OCI-LY3 (cell line): ENCODE measurements around the gene HDAC4.

Experiments used
- H2AFZ ChIP-seq: fragments of 200-600, 300-600 bp; shearing (Covaris generic); 2 replicates; pipeline ENCODE4 v1.6.0; 2014; ENCODE audit warnings: antibody characterized with exemption, low read depth, low read length
- H3K27ac ChIP-seq: fragments of 200-600, 300-600 bp; sonication (generic); 2 replicates; pipeline ENCODE4 v1.5.1; 2014; ENCODE audit warnings: mild to moderate bottlenecking, low read length, moderate library complexity, mixed read lengths
- H3K27me3 ChIP-seq: fragments of 200-600, 300-600 bp; sonication (generic); 2 replicates; pipeline ENCODE4 v1.6.1; 2014; ENCODE audit warnings: low read depth, low read length, mixed read lengths
- H3K36me3 ChIP-seq: fragments of 200-600, 300-600 bp; sonication (generic); replicated peaks from 2 replicates; pipeline ENCODE3; 2014; ENCODE audit warnings: low read depth, low read length, mixed read lengths
- H3K4me1 ChIP-seq: fragments of 300-600, 200-600 bp; sonication (generic); 2 replicates; pipeline ENCODE4 v1.6.1; 2014; ENCODE audit warnings: low read length, mixed read lengths
- H3K4me2 ChIP-seq: fragments of 200-600, 300-600 bp; sonication (generic); 2 replicates; pipeline ENCODE4 v1.6.1; 2014; ENCODE audit warnings: low read length, mixed read lengths
- H3K4me3 ChIP-seq: fragments of 300-600, 200-600 bp; sonication (generic); 2 replicates; pipeline ENCODE4 v1.5.1; 2014; ENCODE audit warnings: antibody characterized with exemption, mild to moderate bottlenecking, low read length, moderate library complexity
- H3K79me2 ChIP-seq: fragments of 300-600, 200-600 bp; shearing (Covaris generic); 2 replicates; pipeline ENCODE4 v1.6.1; 2014; ENCODE audit warnings: mild to moderate bottlenecking, low read length, mixed read lengths
- H3K9ac ChIP-seq: fragments of 300-600, 200-600 bp; shearing (Covaris generic); 2 replicates; pipeline ENCODE4 v1.6.0; 2014; ENCODE audit warnings: mild to moderate bottlenecking, low read length, moderate library complexity
- H3K9me3 ChIP-seq: fragments of 200-600, 300-600 bp; shearing (Covaris generic); 2 replicates; pipeline ENCODE4 v1.6.1; 2014; ENCODE audit warnings: low read length, mixed read lengths; ENCODE audit not compliant: insufficient read depth
- H4K20me1 ChIP-seq: fragments of 200-600, 300-600 bp; sonication (generic); 2 replicates; pipeline ENCODE4 v1.6.1; 2016; ENCODE audit warnings: low read length, mixed read lengths; ENCODE audit not compliant: insufficient read depth
- CTCF ChIP-seq: fragments of 200-600, 300-600 bp; sonication (generic); IDR thresholded peaks from 2 replicates; pipeline ENCODE4 v1.5.1; 2014; ENCODE audit warnings: antibody characterized with exemption, low read length, low read depth
- EZH2phosphoT487 ChIP-seq: fragments of 200-600 bp; shearing (Covaris generic); IDR thresholded peaks from 2 replicates; pipeline ENCODE4 v1.6.1; 2018; ENCODE audit warnings: antibody characterized with exemption, mixed run types, low read depth

The HDAC4 gene

GRCh38 chr2:239229545-239230279 is 171.1 kb downstream of the HDAC4 start:
- H3K79me2 ChIP-seq, result no peaks in the 10 kb centered on the region

DNA sequence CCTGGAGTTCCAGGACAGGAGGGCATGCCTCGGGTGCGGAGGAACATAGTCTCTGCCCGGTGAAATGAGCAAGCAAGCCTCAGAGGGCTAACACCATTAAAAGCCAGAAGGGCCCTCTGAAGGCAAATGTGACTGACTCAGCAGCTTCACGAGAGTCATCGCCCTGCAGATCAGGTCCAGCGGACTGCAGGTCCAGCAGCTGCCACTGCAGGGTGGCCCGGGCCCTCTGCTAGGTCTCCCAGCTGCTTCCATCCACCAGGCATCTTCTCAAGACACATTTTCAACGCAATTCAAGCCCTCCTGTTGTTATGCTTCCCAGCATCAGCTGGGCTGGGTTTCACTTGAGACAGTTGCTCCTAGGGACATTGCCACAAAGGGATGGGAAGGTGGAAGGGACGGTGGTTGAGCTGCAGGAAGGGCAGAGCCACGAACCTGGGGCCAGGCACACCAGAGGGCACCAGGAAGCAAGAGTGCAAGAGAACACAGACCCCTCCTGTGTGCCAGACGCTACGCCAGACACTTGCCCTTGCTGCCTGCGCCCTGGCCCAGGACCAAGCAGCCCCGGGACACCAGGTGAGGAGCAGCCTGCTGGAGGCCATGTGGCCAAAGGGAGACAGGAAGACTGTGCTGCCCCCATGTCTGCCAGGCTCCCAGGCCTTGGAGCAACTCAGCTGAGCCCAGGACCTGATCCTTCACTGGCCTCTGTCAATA is 173.0 kb downstream of the HDAC4 start:
- Histone ChIP-seq H4K20me1 (no peaks in the 10 kb centered on the region), H3K79me2 (no peaks in the 10 kb centered on the region), H3K9ac (no peak overlapping the region), H3K27ac (no peak overlapping the region), H3K4me1 (no peaks in the 10 kb centered on the region), H3K36me3 (no peaks in the 10 kb centered on the region), H3K27me3 (no peaks in the 10 kb centered on the region), H3K4me3 (no peak overlapping the region), H3K4me2 (no peak overlapping the region), H2AFZ (no peak overlapping the region), H3K9me3 (no peaks in the 10 kb centered on the region)
- TF ChIP-seq EZH2phosphoT487 (no peak), CTCF (no peak)

More at GRCh38 chr2:239229545-239230279, 171.1 kb downstream of the HDAC4 start:
- Histone ChIP-seq H3K27ac (no peak overlapping the region), H3K27me3 (no peaks in the 10 kb centered on the region), H3K9me3 (no peaks in the 10 kb centered on the region), H3K9ac (no peak overlapping the region), H3K36me3 (no peaks in the 10 kb centered on the region), H3K4me1 (no peaks in the 10 kb centered on the region), H4K20me1 (no peaks in the 10 kb centered on the region), H2AFZ (no peak overlapping the region), H3K4me2 (no peak overlapping the region), H3K4me3 (no peak overlapping the region)
- TF ChIP-seq EZH2phosphoT487 (no peak), CTCF (no peak)

GRCh38 chr2:239226677-239227581 is 173.9 kb downstream of the HDAC4 start:
- no peaks in the 10 kb centered on the region for H3K79me2 ChIP-seq
- no peak overlapping the region for H3K4me2 ChIP-seq
- no peak overlapping the region for H3K9ac ChIP-seq
- H3K27ac ChIP-seq, result no peak overlapping the region
- no peak for TF ChIP-seq CTCF
- no peak for TF ChIP-seq EZH2phosphoT487
- H3K9me3 ChIP-seq, result no peaks in the 10 kb centered on the region
- no peak overlapping the region for H3K4me3 ChIP-seq
- no peaks in the 10 kb centered on the region for H3K4me1 ChIP-seq
- H3K27me3 ChIP-seq, result no peaks in the 10 kb centered on the region
- H4K20me1 ChIP-seq, result no peaks in the 10 kb centered on the region
- no peak overlapping the region for H2AFZ ChIP-seq
- no peaks in the 10 kb centered on the region for H3K36me3 ChIP-seq
